Upper lobe of left lung (tissue), 6 donors: ENCODE measurements around the gene GHRH. TPM values are rescaled to one million over a fixed set of nuclear protein-coding genes. Genes with fewer than 3 reads are reported as not detected.

Source experiments
- ATAC-seq, 2 donors: fragments of 200-7000 bp; cut with Tn5 transposase; one replicate each; pipeline ENCODE4 v1.9.1; 2022; ENCODE audit warnings: mild to moderate bottlenecking in 2 of 2, moderate library complexity in 2 of 2; ENCODE audit not compliant: low FRiP score in 2 of 2
- DNase-seq, 2 donors: peaks; one replicate each; pipeline ENCODE4 v3.0.0-alpha.2; 2019 to 2020
- H3K27ac ChIP-seq, 4 donors: fragments of 200-600 bp; sonication (generic); one replicate each; pipeline ENCODE4 v1.5.1; 2016 to 2019
- H3K27me3 ChIP-seq, 4 donors: fragments of 200-600 bp; sonication (generic); one replicate each; pipeline ENCODE4 v1.5.1; 2017 to 2019
- H3K36me3 ChIP-seq, 4 donors: fragments of 200-600 bp; sonication (generic); one replicate each; pipeline ENCODE4 v1.5.1; 2016 to 2019
- H3K4me1 ChIP-seq, 4 donors: fragments of 200-600 bp; sonication (generic); one replicate each; pipeline ENCODE4 v1.5.1; 2018 to 2019
- H3K4me3 ChIP-seq, 4 donors: fragments of 200-600 bp; sonication (generic); one replicate each; pipeline ENCODE4 v1.5.1; 2017 to 2019; ENCODE audit warnings: mild to moderate bottlenecking in 2 of 4, moderate library complexity in 1 of 4
- H3K9me3 ChIP-seq, 4 donors: fragments of 200-600 bp; sonication (generic); one replicate each; pipeline ENCODE4 v1.5.1; 2018 to 2019
- EP300 ChIP-seq, 4 donors: sonication (generic); formaldehyde crosslinking; IDR thresholded peaks; one replicate each; pipeline ENCODE4 v1.5.1; 2017; ENCODE audit warnings: antibody characterized with exemption in 4 of 4, control low read depth in 2 of 4
- POLR2A ChIP-seq, 4 donors: fragments of 450-650 bp; IDR thresholded peaks; one replicate each; pipeline ENCODE4 v1.5.1; 2016 to 2017; ENCODE audit warnings: antibody characterized with exemption in 4 of 4, mild to moderate bottlenecking in 2 of 4
- POLR2AphosphoS5 ChIP-seq, 2 donors: sonication (generic); formaldehyde crosslinking; IDR thresholded peaks; one replicate each; pipeline ENCODE4 v1.5.1; 2017; ENCODE audit warnings: antibody characterized with exemption in 2 of 2
- WGBS, 2 donors: methylation state at CpG; one replicate each; pipeline ENCODE4 v1.1.5; 2017 to 2018; 5-methylcytosine and 5-hydroxymethylcytosine counted together
- total RNA-seq, 6 donors: library from RNA; depleted of rRNA in 4 of 6; stranded (reverse); fragments of >200 nt in 4 of 6; gene quantifications; one replicate each; pipeline versions ENCODE4 v1.1.0 to v1.2.1, GENCODE V29; 2016 to 2021
- TF ChIP-seq, protein P1 (sequence below), 6 experiments: fragments of 450-650 bp in 4 of 6; fragments of 200-600 bp in 2 of 6; sonication (generic) in 2 of 6; IDR thresholded peaks; one replicate each; pipeline ENCODE4 v1.5.1; 2016 to 2019; ENCODE audit warnings: antibody characterized with exemption in 6 of 6
- donor health status: DM: no; HTN: no; CAD: no; lungs with moderate emphysema.
- donor health status: DM: no; HTN: yes; CAD: no; lungs with severe emphysema.

GHRH gene
- total RNA-seq, 6 donors from 2014 or later, result not detected

DNA sequence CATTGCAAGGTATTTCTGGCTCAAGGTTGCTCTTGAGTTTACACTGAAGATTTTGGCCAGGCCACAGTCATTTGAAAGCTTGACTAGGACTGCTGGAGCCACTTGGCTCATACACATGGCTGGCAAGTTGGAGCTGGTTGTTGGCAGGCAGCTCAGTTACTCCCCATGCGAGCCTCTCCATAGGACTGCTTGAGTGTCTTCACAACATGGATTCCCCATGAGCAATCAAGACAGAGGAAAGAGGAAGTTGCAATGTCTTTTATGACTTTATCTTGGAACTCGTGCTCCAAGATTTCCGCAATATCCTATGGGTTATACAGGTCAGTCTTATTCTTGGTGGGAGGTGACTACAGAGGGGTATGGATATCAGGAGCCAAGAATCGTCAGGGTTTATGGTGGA lies 26.5 kb upstream of the GHRH start:
- DNase-seq (peak in 1 of 2 donors; percentile 80), ATAC-seq (peak; percentile 20 to 60)
- Histone ChIP-seq H3K4me3 (no peak overlapping the region), H3K4me1 (peaks cover 8 to 24% (median 12%) of the 10 kb centered on the region in 4 donors), H3K27ac (peak overlapping the region in 3 of 4 donors; percentile 32 to 98 (median 86)), H3K27me3 (no peaks in the 10 kb centered on the region), H3K36me3 (no peaks in the 10 kb centered on the region), H3K9me3 (no peaks in the 10 kb centered on the region)
- WGBS, 2 donors, result 67 to 72% methylated on average over 4 of the region's 4 CpGs
- TF ChIP-seq POLR2AphosphoS5 (IDR thresholded peaks at IDR 0.05) (peak in 1 of 2 donors; percentile 8), EP300 (IDR thresholded peaks at IDR 0.05) (no peak)

DNA sequence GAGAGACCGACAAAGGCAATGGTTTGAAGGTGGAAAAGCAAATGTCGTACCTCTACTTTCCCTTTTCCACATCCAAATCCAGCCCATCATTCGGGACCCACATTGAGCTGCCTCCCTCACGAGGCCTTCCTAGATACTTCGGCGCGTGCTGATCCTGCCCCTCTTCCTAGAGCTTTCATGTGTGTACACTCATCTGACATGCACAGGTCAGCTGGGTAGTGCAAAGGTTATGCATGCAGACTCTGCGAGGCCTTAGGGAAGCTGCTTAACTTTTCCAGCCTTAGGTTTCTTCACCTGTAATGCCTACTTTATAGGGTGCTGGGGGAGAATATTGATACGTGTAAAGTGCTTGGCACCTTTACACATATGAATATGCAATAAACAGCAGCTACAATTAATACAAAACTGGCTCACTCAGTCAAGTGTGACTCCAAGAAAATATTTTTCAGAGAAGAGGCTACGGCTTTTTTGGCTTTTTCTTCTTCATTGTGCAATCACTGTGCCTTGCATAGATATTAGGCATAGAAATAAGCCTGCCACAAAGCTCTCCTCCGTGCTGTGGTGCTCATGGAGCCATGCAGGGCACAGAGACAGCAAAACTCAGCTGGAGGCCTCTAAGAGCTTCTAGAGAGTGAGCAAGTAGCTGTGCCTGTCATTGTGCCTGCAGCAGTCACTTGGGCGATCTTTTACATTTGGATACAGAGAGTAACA lies 24.2 kb upstream of the GHRH start:
- DNase-seq, result no peak
- peaks cover 6 to 17% (median 11%) of the 10 kb centered on the region in 4 donors for H3K4me1 ChIP-seq
- ATAC-seq, result no peak
- no peak overlapping the region for H3K4me3 ChIP-seq
- H3K27ac ChIP-seq, result no peak overlapping the region
- H3K9me3 ChIP-seq, result no peaks in the 10 kb centered on the region
- no peaks in the 10 kb centered on the region for H3K36me3 ChIP-seq
- WGBS, 2 donors, result 75 to 81% methylated on average over 12 of the region's 12 CpGs
- TF ChIP-seq, protein P1, sequence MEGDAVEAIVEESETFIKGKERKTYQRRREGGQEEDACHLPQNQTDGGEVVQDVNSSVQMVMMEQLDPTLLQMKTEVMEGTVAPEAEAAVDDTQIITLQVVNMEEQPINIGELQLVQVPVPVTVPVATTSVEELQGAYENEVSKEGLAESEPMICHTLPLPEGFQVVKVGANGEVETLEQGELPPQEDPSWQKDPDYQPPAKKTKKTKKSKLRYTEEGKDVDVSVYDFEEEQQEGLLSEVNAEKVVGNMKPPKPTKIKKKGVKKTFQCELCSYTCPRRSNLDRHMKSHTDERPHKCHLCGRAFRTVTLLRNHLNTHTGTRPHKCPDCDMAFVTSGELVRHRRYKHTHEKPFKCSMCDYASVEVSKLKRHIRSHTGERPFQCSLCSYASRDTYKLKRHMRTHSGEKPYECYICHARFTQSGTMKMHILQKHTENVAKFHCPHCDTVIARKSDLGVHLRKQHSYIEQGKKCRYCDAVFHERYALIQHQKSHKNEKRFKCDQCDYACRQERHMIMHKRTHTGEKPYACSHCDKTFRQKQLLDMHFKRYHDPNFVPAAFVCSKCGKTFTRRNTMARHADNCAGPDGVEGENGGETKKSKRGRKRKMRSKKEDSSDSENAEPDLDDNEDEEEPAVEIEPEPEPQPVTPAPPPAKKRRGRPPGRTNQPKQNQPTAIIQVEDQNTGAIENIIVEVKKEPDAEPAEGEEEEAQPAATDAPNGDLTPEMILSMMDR (IDR thresholded peaks at IDR 0.05), result no peak
- no peak for TF ChIP-seq POLR2A (IDR thresholded peaks at IDR 0.05)
- no peak for TF ChIP-seq EP300 (IDR thresholded peaks at IDR 0.05)
- TF ChIP-seq POLR2AphosphoS5 (IDR thresholded peaks at IDR 0.05), result no peak
- no peaks in the 10 kb centered on the region for H3K27me3 ChIP-seq

DNA sequence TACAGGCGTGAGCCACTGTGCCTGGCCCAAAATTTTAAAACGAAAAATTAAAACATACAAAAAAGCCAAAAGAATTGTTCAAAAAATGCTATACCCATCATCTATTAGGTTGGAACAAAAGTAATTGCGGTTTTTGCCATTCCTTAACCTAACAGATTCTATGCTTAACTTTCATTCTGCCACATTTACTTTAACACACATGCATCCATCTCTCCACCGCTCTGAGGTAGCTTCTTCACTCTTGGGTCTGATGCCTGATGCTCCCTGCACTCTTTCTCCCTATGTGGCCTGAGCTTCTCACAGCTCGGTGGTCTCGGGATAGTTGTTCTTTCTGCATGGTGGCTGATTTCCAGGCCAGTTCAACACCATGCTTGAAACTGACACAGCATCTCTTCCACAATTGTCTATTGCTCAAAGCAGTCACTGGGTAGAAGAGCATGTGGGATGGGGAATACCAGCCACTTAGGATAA lies 23.1 kb upstream of the GHRH start:
- TF ChIP-seq EP300 (IDR thresholded peaks at IDR 0.05) (no peak), POLR2A (IDR thresholded peaks at IDR 0.05) (no peak)
- TF ChIP-seq, protein P1 (IDR thresholded peaks at IDR 0.05), result no peak
- peaks cover 0 to 9% (median 3%) of the 10 kb centered on the region in 4 donors for H3K4me1 ChIP-seq
- DNase-seq, result no peak
- H3K9me3 ChIP-seq, result no peaks in the 10 kb centered on the region
- no peaks in the 10 kb centered on the region for H3K27me3 ChIP-seq
- 91% methylated on average over 6 of the region's 6 CpGs for WGBS, 2 donors
- no peak overlapping the region for H3K4me3 ChIP-seq
- no peak for ATAC-seq
- H3K27ac ChIP-seq, result no peak overlapping the region
- H3K36me3 ChIP-seq, result no peaks in the 10 kb centered on the region

DNA sequence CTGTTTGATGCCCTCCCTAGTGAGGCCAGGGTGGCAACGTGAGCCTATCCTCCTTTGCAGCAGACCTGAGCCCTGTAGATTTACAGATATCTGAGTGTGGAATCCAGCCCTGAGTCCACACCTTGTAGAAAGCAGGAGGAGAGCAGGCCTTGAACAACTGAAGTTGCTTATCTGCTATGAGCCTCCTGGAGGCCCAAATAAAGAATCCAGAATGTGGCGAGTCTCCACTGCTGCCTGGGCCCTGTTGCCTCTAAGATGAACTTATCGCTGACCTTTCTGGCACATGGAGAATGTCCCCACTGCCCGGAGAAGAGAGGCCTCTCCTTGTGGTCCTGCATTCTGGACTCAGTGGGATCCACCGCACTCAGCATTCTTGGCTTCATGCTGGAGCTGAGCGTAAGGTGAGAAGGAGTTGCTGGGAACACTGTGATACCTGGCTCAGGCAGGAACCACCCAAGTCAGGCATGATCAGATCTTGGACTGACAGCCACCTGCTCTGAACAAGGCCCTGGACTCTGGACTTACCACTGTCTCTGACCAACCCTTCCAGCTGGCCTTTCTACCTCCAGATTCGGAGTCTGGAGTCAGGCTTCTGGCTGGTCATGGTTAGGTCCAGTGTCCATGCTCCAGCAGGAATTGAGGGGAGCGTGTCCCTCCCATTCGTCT lies 22.0 kb upstream of the GHRH start:
- Histone ChIP-seq H3K27ac (no peak overlapping the region), H3K4me1 (peaks cover 0 to 5% (median 2%) of the 10 kb centered on the region in 4 donors), H3K27me3 (no peaks in the 10 kb centered on the region), H3K36me3 (no peaks in the 10 kb centered on the region), H3K4me3 (no peak overlapping the region), H3K9me3 (no peaks in the 10 kb centered on the region)
- TF ChIP-seq, protein P1 (IDR thresholded peaks at IDR 0.05), result no peak
- no peak for TF ChIP-seq EP300 (IDR thresholded peaks at IDR 0.05)
- no peak for TF ChIP-seq POLR2AphosphoS5 (IDR thresholded peaks at IDR 0.05)
- no peak for TF ChIP-seq POLR2A (IDR thresholded peaks at IDR 0.05)
- no peak for DNase-seq
- no peak for ATAC-seq
- WGBS, 2 donors, result 90 to 97% methylated on average over 6 to 9 of the region's 9 CpGs

DNA sequence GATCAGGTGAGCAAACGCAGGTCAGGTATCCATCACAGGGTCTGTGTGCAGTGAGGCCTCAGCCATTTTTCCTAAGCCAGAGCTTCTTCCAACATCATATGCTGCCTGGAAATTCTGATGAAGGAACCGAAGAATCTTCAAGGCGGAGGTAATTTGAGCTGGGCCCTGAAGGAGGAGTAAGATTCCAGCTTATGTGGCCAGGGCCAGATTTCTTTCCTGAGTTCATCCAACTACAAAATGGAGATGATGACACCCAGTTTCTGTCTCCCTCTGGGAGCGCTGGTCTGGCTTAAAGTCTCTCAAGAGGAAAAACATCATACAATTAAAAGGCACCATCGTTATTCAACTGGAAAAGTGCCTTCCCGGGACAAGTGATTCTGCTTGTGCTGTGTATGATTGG lies 20.9 kb upstream of the GHRH start:
- Histone ChIP-seq H3K4me3 (no peak overlapping the region), H3K27ac (no peak overlapping the region), H3K4me1 (peaks cover 0 to 1% (median 0%) of the 10 kb centered on the region in 4 donors), H3K27me3 (no peaks in the 10 kb centered on the region), H3K9me3 (no peaks in the 10 kb centered on the region), H3K36me3 (no peaks in the 10 kb centered on the region)
- peak in 1 of 2 donors; percentile 61 for ATAC-seq
- no peak for DNase-seq
- 74 to 82% methylated on average over 6 of the region's 6 CpGs for WGBS, 2 donors
- TF ChIP-seq, protein P1 (IDR thresholded peaks at IDR 0.05), result no peak
- TF ChIP-seq POLR2A (IDR thresholded peaks at IDR 0.05), result no peak
- TF ChIP-seq POLR2AphosphoS5 (IDR thresholded peaks at IDR 0.05), result no peak
- no peak for TF ChIP-seq EP300 (IDR thresholded peaks at IDR 0.05)
